Panc1 (cell line): ENCODE results near the gene PLAAT5.

Source experiments
- POLR2AphosphoS5 ChIP-seq: IDR thresholded peaks from 2 replicates; pipeline ENCODE4 v1.6.1; 2012; ENCODE audit warnings: mild to moderate bottlenecking, low read depth, low read length, moderate library complexity
- TF ChIP-seq, protein P1 (sequence below): fragments of 450-650 bp; IDR thresholded peaks from 2 replicates; pipeline ENCODE4 v1.5.1; 2017; ENCODE audit warnings: mild to moderate bottlenecking
- TF ChIP-seq, protein P2 (sequence below), 2 experiments: IDR thresholded peaks; 2 replicates each; pipeline ENCODE4 v1.6.1; 2011 to 2012; ENCODE audit warnings: low read depth in 2 of 2, control low read depth in 1 of 2, low read length in 1 of 2, mild to moderate bottlenecking in 1 of 2, moderate library complexity in 1 of 2; ENCODE audit not compliant: insufficient read depth in 1 of 2

DNA sequence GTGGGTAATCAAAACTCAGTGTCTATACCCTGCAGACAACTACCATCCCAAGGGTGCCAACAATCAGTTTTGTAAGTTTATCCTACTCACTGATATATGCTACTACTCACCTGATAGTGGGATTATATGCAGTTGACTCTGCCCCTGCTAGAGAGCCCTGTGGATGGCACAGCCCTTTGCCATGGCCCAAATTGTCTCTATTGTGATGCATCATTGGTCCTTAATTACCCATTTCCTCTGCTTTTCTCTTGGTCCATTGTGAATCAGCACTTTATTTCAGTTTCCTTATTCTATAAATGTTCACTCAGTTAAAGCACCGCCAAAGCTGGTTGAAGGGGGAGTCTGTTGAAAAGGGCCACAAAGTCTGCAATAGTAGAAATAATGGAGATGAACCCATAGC lies 42.3 kb downstream of the PLAAT5 start:
- TF ChIP-seq, protein P1, sequence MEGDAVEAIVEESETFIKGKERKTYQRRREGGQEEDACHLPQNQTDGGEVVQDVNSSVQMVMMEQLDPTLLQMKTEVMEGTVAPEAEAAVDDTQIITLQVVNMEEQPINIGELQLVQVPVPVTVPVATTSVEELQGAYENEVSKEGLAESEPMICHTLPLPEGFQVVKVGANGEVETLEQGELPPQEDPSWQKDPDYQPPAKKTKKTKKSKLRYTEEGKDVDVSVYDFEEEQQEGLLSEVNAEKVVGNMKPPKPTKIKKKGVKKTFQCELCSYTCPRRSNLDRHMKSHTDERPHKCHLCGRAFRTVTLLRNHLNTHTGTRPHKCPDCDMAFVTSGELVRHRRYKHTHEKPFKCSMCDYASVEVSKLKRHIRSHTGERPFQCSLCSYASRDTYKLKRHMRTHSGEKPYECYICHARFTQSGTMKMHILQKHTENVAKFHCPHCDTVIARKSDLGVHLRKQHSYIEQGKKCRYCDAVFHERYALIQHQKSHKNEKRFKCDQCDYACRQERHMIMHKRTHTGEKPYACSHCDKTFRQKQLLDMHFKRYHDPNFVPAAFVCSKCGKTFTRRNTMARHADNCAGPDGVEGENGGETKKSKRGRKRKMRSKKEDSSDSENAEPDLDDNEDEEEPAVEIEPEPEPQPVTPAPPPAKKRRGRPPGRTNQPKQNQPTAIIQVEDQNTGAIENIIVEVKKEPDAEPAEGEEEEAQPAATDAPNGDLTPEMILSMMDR: no peak
- TF ChIP-seq, protein P2, sequence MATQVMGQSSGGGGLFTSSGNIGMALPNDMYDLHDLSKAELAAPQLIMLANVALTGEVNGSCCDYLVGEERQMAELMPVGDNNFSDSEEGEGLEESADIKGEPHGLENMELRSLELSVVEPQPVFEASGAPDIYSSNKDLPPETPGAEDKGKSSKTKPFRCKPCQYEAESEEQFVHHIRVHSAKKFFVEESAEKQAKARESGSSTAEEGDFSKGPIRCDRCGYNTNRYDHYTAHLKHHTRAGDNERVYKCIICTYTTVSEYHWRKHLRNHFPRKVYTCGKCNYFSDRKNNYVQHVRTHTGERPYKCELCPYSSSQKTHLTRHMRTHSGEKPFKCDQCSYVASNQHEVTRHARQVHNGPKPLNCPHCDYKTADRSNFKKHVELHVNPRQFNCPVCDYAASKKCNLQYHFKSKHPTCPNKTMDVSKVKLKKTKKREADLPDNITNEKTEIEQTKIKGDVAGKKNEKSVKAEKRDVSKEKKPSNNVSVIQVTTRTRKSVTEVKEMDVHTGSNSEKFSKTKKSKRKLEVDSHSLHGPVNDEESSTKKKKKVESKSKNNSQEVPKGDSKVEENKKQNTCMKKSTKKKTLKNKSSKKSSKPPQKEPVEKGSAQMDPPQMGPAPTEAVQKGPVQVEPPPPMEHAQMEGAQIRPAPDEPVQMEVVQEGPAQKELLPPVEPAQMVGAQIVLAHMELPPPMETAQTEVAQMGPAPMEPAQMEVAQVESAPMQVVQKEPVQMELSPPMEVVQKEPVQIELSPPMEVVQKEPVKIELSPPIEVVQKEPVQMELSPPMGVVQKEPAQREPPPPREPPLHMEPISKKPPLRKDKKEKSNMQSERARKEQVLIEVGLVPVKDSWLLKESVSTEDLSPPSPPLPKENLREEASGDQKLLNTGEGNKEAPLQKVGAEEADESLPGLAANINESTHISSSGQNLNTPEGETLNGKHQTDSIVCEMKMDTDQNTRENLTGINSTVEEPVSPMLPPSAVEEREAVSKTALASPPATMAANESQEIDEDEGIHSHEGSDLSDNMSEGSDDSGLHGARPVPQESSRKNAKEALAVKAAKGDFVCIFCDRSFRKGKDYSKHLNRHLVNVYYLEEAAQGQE (IDR thresholded peaks at IDR 0.05; ENCODE audit: insufficient read depth in 1 of 2, low read depth in 2 of 2, low read length in 1 of 2): no peak
- TF ChIP-seq POLR2AphosphoS5: no peak
